Mesodermal cell (in vitro differentiated cells): ENCODE results near the gene MLLT10.

Experiments
- H3K27ac ChIP-seq: 2 replicates; pipeline ENCODE4 v1.7.0; 2013; ENCODE audit warnings: mild to moderate bottlenecking, low read depth, low read length, moderate library complexity; ENCODE audit not compliant: severe bottlenecking
- H3K36me3 ChIP-seq: 2 replicates; pipeline ENCODE4 v1.7.1; 2013; ENCODE audit warnings: mild to moderate bottlenecking, low read length, moderate library complexity; ENCODE audit not compliant: control insufficient read depth, insufficient read depth
- H3K4me1 ChIP-seq: one replicate; pipeline ENCODE4 v1.7.1; 2013; ENCODE audit warnings: mild to moderate bottlenecking, low read length; ENCODE audit not compliant: insufficient read depth, control insufficient read depth, poor library complexity, severe bottlenecking
- H3K4me3 ChIP-seq: 2 replicates; pipeline ENCODE4 v1.7.0; 2013; ENCODE audit warnings: low read length, control low read depth, mild to moderate bottlenecking; ENCODE audit not compliant: insufficient read depth, poor library complexity, severe bottlenecking; ENCODE audit errors: extremely low read depth
- H3K9me3 ChIP-seq: 2 replicates; pipeline ENCODE4 v1.7.1; 2013; ENCODE audit warnings: mild to moderate bottlenecking, low read length, moderate library complexity; ENCODE audit not compliant: control insufficient read depth
- WGBS, 2 experiments: methylation state at CpG; one replicate each; pipeline ENCODE4 v1.1.5; 2013; ENCODE audit warnings: missing lambda C conversion rate in 2 of 2; ENCODE audit not compliant: insufficient coverage in 2 of 2; 5-methylcytosine and 5-hydroxymethylcytosine counted together

The MLLT10 gene

GRCh38 chr10:21744223-21744622 is 210.2 kb downstream of the MLLT10 start:
- Histone ChIP-seq H3K36me3 (peaks cover 60% of the 10 kb centered on the region), H3K9me3 (no peaks in the 10 kb centered on the region), H3K4me1 (peaks cover 5% of the 10 kb centered on the region), H3K27ac (no peak overlapping the region), H3K4me3 (no peak overlapping the region)
- WGBS, 2 experiments = 91 to 92% methylated on average over 11 of the region's 11 CpGs

- H3K27ac ChIP-seq = no peak overlapping the region
- peaks cover 46% of the 10 kb centered on the region for H3K36me3 ChIP-seq
- no peaks in the 10 kb centered on the region for H3K9me3 ChIP-seq
- H3K4me1 ChIP-seq = peaks cover under 1% of the 10 kb centered on the region
- no peak overlapping the region for H3K4me3 ChIP-seq
- 92 to 94% methylated on average over 4 to 5 of the region's 6 CpGs for WGBS, 2 experiments
These were observed 212.1 kb downstream of the MLLT10 start for GRCh38 chr10:21746118-21746517.

GRCh38 chr10:21747809-21748208 is 213.8 kb downstream of the MLLT10 start:
- H3K9me3 ChIP-seq = no peaks in the 10 kb centered on the region
- H3K4me1 ChIP-seq = no peaks in the 10 kb centered on the region
- WGBS, 2 experiments = 97 to 100% methylated on average over 2 to 4 of the region's 4 CpGs
- H3K36me3 ChIP-seq = peaks cover 29% of the 10 kb centered on the region
- H3K27ac ChIP-seq = no peak overlapping the region
- no peak overlapping the region for H3K4me3 ChIP-seq

- Histone ChIP-seq H3K36me3 (peaks cover 17% of the 10 kb centered on the region), H3K4me1 (no peaks in the 10 kb centered on the region), H3K9me3 (no peaks in the 10 kb centered on the region), H3K27ac (no peak overlapping the region), H3K4me3 (no peak overlapping the region)
- 89 to 100% methylated on average over 3 of the region's 3 CpGs for whole genome bisulfite sequencing, 2 experiments
These were observed 215.8 kb downstream of the MLLT10 start for GRCh38 chr10:21749788-21750187.

- Histone ChIP-seq H3K4me1 (no peaks in the 10 kb centered on the region), H3K27ac (no peak overlapping the region), H3K36me3 (peaks cover 14% of the 10 kb centered on the region), H3K9me3 (no peaks in the 10 kb centered on the region), H3K4me3 (no peak overlapping the region)
- 93 to 94% methylated on average over 7 of the region's 12 CpGs for WGBS, 2 experiments
These were observed 216.4 kb downstream of the MLLT10 start for GRCh38 chr10:21750424-21750823.

- 52 to 61% methylated on average over 10 to 18 of the region's 26 CpGs for WGBS, 2 experiments
- no peaks in the 10 kb centered on the region for H3K4me1 ChIP-seq
- peaks cover 12% of the 10 kb centered on the region for H3K36me3 ChIP-seq
- H3K4me3 ChIP-seq = no peak overlapping the region
- H3K9me3 ChIP-seq = no peaks in the 10 kb centered on the region
- no peak overlapping the region for H3K27ac ChIP-seq
These were observed 217.6 kb downstream of the MLLT10 start for GRCh38 chr10:21751341-21752310.

GRCh38 chr10:21753497-21754270 is 219.7 kb downstream of the MLLT10 start:
- WGBS, 2 experiments = 91 to 99% methylated on average over 8 to 11 of the region's 18 CpGs
- Histone ChIP-seq H3K9me3 (no peaks in the 10 kb centered on the region), H3K27ac (no peak overlapping the region), H3K4me3 (no peak overlapping the region), H3K4me1 (peaks cover 14% of the 10 kb centered on the region), H3K36me3 (peaks cover 12% of the 10 kb centered on the region)

GRCh38 chr10:21754410-21755011 is 220.5 kb downstream of the MLLT10 start:
- H3K4me1 ChIP-seq = peaks cover 14% of the 10 kb centered on the region
- H3K27ac ChIP-seq = no peak overlapping the region
- H3K9me3 ChIP-seq = no peaks in the 10 kb centered on the region
- peaks cover 16% of the 10 kb centered on the region for H3K36me3 ChIP-seq
- no peak overlapping the region for H3K4me3 ChIP-seq
- 90 to 99% methylated on average over 7 of the region's 10 CpGs for WGBS, 2 experiments

GRCh38 chr10:21756707-21757106 is 222.7 kb downstream of the MLLT10 start:
- Histone ChIP-seq H3K9me3 (no peaks in the 10 kb centered on the region), H3K4me1 (peaks cover 14% of the 10 kb centered on the region), H3K27ac (no peak overlapping the region), H3K36me3 (peaks cover 22% of the 10 kb centered on the region), H3K4me3 (no peak overlapping the region)
- 88 to 90% methylated on average over 6 to 11 of the region's 12 CpGs for WGBS, 2 experiments

- Histone ChIP-seq H3K27ac (peak overlapping the region; percentile 79), H3K36me3 (peaks cover 22% of the 10 kb centered on the region), H3K4me1 (peaks cover 14% of the 10 kb centered on the region), H3K4me3 (no peak overlapping the region), H3K9me3 (no peaks in the 10 kb centered on the region)
- WGBS, 2 experiments = 43 to 48% methylated on average over 6 to 7 of the region's 8 CpGs
These were observed 223.3 kb downstream of the MLLT10 start for GRCh38 chr10:21757185-21757901.
